ENCODE measurements around the gene ELMO1. TPM values are rescaled to one million over a fixed set of nuclear protein-coding genes. Genes with fewer than 3 reads are reported as not detected.

Gene ELMO1
- total and polyA plus RNA-seq, 2 experiments from 2014 or later, result 6.5 to 24.9 TPM

- peak; percentile 41 for DNase-seq (ENCODE audit: low spot score)
- Mint-ChIP-seq H3K4me3 (no peak overlapping the region), H3K36me3 (ENCODE audit: low read depth) (peaks cover 20% of the 10 kb centered on the region), H3K9me3 (peaks cover 4% of the 10 kb centered on the region; the same call in 1 of the 3 replicates), H3K27ac (no peak overlapping the region), H3K4me1 (no peaks in the 10 kb centered on the region), H3K27me3 (ENCODE audit: insufficient read depth, low read depth, poor library complexity) (no peaks in the 10 kb centered on the region)
- H3K27me3 ChIP-seq (ENCODE audit: insufficient read depth), result no peaks in the 10 kb centered on the region
- no peak overlapping the region for H3K4me2 ChIP-seq
- ATAC-seq, result peak; percentile 43; the same call in 1 of the 3 replicates
- H2AFZ ChIP-seq, result no peak overlapping the region
- H3F3A ChIP-seq (replicated peaks; ENCODE audit: low read depth), result no peaks in the 10 kb centered on the region
- H3K27ac ChIP-seq (ENCODE audit: low read depth), result no peak overlapping the region
- no peaks in the 10 kb centered on the region for H3K79me2 ChIP-seq (replicated peaks; ENCODE audit: insufficient read depth)
- H3K36me3 ChIP-seq (ENCODE audit: insufficient read depth), result no peaks in the 10 kb centered on the region
- no peak overlapping the region for H3K4me3 ChIP-seq
- no peaks in the 10 kb centered on the region for H3K4me1 ChIP-seq (ENCODE audit: insufficient read depth)
- H3K9me2 ChIP-seq (ENCODE audit: insufficient read depth), result peaks cover 6% of the 10 kb centered on the region; the same call in 1 of the 2 replicates
- TF ChIP-seq CREB1 (CRISPR knock-in tag; IDR thresholded peaks at IDR 0.05; ENCODE audit: low read depth) (no peak), CTCF (conservative IDR thresholded peaks at IDR 0.05; ENCODE audit: low read depth in 2 of 2) (peak; percentile 23 to 63; a peak in 3 of 4 replicates)
- H4K20me1 ChIP-seq (replicated peaks; ENCODE audit: insufficient read depth), result no peaks in the 10 kb centered on the region
Observed at GRCh38 chr7:37208528-37208927, 240.1 kb downstream of the ELMO1 start.

- H3K4me1 Mint-ChIP-seq, result peaks cover 6% of the 10 kb centered on the region; the same call in 1 of the 3 replicates
- no peak for ATAC-seq
- H3F3A ChIP-seq (replicated peaks; ENCODE audit: low read depth), result no peaks in the 10 kb centered on the region
- H3K9me3 Mint-ChIP-seq, result peaks cover 4% of the 10 kb centered on the region; the same call in 1 of the 3 replicates
- no peaks in the 10 kb centered on the region for H3K36me3 ChIP-seq (ENCODE audit: insufficient read depth)
- TF ChIP-seq CREB1 (CRISPR knock-in tag; IDR thresholded peaks at IDR 0.05; ENCODE audit: low read depth), result no peak
- TF ChIP-seq ZNF331 (CRISPR knock-in tag; IDR thresholded peaks at IDR 0.05; ENCODE audit: low read depth), result no peak
- no peak for TF ChIP-seq ZNF114 (CRISPR knock-in tag; IDR thresholded peaks at IDR 0.05)
- no peak for TF ChIP-seq CTCF (conservative IDR thresholded peaks at IDR 0.05; ENCODE audit: low read depth in 2 of 2)
- H3K4me3 Mint-ChIP-seq, result no peak overlapping the region
- H3K27me3 Mint-ChIP-seq (ENCODE audit: insufficient read depth, low read depth, poor library complexity), result no peaks in the 10 kb centered on the region
- H3K79me2 ChIP-seq (replicated peaks; ENCODE audit: insufficient read depth), result no peaks in the 10 kb centered on the region
- H2AFZ ChIP-seq, result no peak overlapping the region
- no peaks in the 10 kb centered on the region for H4K20me1 ChIP-seq (replicated peaks; ENCODE audit: insufficient read depth)
- peaks cover 16% of the 10 kb centered on the region for H3K36me3 Mint-ChIP-seq (ENCODE audit: low read depth)
- H3K27me3 ChIP-seq (ENCODE audit: insufficient read depth), result no peaks in the 10 kb centered on the region
- no peaks in the 10 kb centered on the region for H3K4me1 ChIP-seq (ENCODE audit: insufficient read depth)
- H3K27ac ChIP-seq (ENCODE audit: low read depth), result no peak overlapping the region
- H3K4me3 ChIP-seq, result no peak overlapping the region
- no peaks in the 10 kb centered on the region for H3K9me2 ChIP-seq (ENCODE audit: insufficient read depth)
- H3K4me2 ChIP-seq, result no peak overlapping the region
- no peak for DNase-seq (ENCODE audit: low spot score)
- no peak overlapping the region for H3K27ac Mint-ChIP-seq
Observed at GRCh38 chr7:37206192-37206591, 242.5 kb downstream of the ELMO1 start.

- H3K9me3 Mint-ChIP-seq, result peaks cover 4% of the 10 kb centered on the region; the same call in 1 of the 3 replicates
- H3K27me3 Mint-ChIP-seq (ENCODE audit: insufficient read depth, low read depth, poor library complexity), result no peaks in the 10 kb centered on the region
- no peak overlapping the region for H2AFZ ChIP-seq
- H3K27me3 ChIP-seq (ENCODE audit: insufficient read depth), result no peaks in the 10 kb centered on the region
- no peaks in the 10 kb centered on the region for H3F3A ChIP-seq (replicated peaks; ENCODE audit: low read depth)
- DNase-seq (ENCODE audit: low spot score) (no peak), ATAC-seq (no peak)
- H3K36me3 Mint-ChIP-seq (ENCODE audit: low read depth), result peaks cover 16% of the 10 kb centered on the region
- no peaks in the 10 kb centered on the region for H4K20me1 ChIP-seq (replicated peaks; ENCODE audit: insufficient read depth)
- H3K9me2 ChIP-seq (ENCODE audit: insufficient read depth), result no peaks in the 10 kb centered on the region
- no peaks in the 10 kb centered on the region for H3K4me1 ChIP-seq (ENCODE audit: insufficient read depth)
- H3K79me2 ChIP-seq (replicated peaks; ENCODE audit: insufficient read depth), result no peaks in the 10 kb centered on the region
- H3K4me3 ChIP-seq, result no peak overlapping the region
- H3K4me1 Mint-ChIP-seq, result peaks cover 6% of the 10 kb centered on the region; the same call in 1 of the 3 replicates
- no peak overlapping the region for H3K4me3 Mint-ChIP-seq
- H3K27ac ChIP-seq (ENCODE audit: low read depth), result no peak overlapping the region
- H3K36me3 ChIP-seq (ENCODE audit: insufficient read depth), result no peaks in the 10 kb centered on the region
- no peak overlapping the region for H3K27ac Mint-ChIP-seq
- no peak overlapping the region for H3K4me2 ChIP-seq
- TF ChIP-seq POLR2AphosphoS5 (IDR thresholded peaks at IDR 0.05; ENCODE audit: low read depth) (no peak), CTCF (conservative IDR thresholded peaks at IDR 0.05; ENCODE audit: low read depth in 2 of 2) (no peak), NANOG (IDR thresholded peaks at IDR 0.05; ENCODE audit: borderline replicate concordance) (no peak), EZH2 (IDR thresholded peaks at IDR 0.05; ENCODE audit: low read depth, unreplicated experiment) (no peak), ZNF114 (CRISPR knock-in tag; IDR thresholded peaks at IDR 0.05) (no peak), ETS1 (IDR thresholded peaks at IDR 0.05) (no peak), JUNB (IDR thresholded peaks at IDR 0.05; ENCODE audit: unreplicated experiment) (no peak)
Observed at GRCh38 chr7:37205451-37205850, 243.2 kb downstream of the ELMO1 start.

Data from GM23338 (cell line).